Ishikawa (cell line): ENCODE results near the gene MUSTN1.

Source experiments
- CEBPB ChIP-seq: IDR thresholded peaks from 2 replicates; pipeline ENCODE4 v1.6.1; 2012
- CREB1 ChIP-seq: IDR thresholded peaks from 2 replicates; pipeline ENCODE4 v1.6.1; 2012; ENCODE audit warnings: low read depth
- EGR1 ChIP-seq: IDR thresholded peaks from 2 replicates; pipeline ENCODE4 v1.6.1; 2012
- EP300 ChIP-seq: IDR thresholded peaks from 2 replicates; pipeline ENCODE4 v1.6.1; 2012; ENCODE audit warnings: borderline replicate concordance
- FOXM1 ChIP-seq: IDR thresholded peaks from 2 replicates; pipeline ENCODE4 v1.6.1; 2012; ENCODE audit warnings: low read depth, borderline replicate concordance
- NFIC ChIP-seq: IDR thresholded peaks from 2 replicates; pipeline ENCODE4 v1.6.1; 2012
- RAD21 ChIP-seq: IDR thresholded peaks from 2 replicates; pipeline ENCODE4 v1.6.1; 2012; ENCODE audit warnings: low read depth
- TAF1 ChIP-seq: IDR thresholded peaks from 2 replicates; pipeline ENCODE4 v1.6.1; 2012; ENCODE audit warnings: low read depth, mild to moderate bottlenecking
- TCF12 ChIP-seq: IDR thresholded peaks from 2 replicates; pipeline ENCODE4 v1.6.1; 2012; ENCODE audit warnings: low read depth
- TEAD4 ChIP-seq: IDR thresholded peaks from 2 replicates; pipeline ENCODE4 v1.6.1; 2012
- YY1 ChIP-seq: IDR thresholded peaks from 2 replicates; pipeline ENCODE4 v1.6.1; 2012; ENCODE audit warnings: low read depth
- ZBTB7A ChIP-seq: IDR thresholded peaks from 2 replicates; pipeline ENCODE4 v1.6.1; 2012; ENCODE audit warnings: low read depth
- TF ChIP-seq, protein P1 (sequence below): IDR thresholded peaks from 2 replicates; pipeline ENCODE4 v1.6.1; 2012; ENCODE audit warnings: low read depth, mild to moderate bottlenecking
- TF ChIP-seq, protein P2 (sequence below): IDR thresholded peaks from 2 replicates; pipeline ENCODE4 v1.6.1; 2012
- TF ChIP-seq, protein P3 (sequence below): IDR thresholded peaks from 2 replicates; pipeline ENCODE4 v1.6.1; 2012

MUSTN1 gene

DNA sequence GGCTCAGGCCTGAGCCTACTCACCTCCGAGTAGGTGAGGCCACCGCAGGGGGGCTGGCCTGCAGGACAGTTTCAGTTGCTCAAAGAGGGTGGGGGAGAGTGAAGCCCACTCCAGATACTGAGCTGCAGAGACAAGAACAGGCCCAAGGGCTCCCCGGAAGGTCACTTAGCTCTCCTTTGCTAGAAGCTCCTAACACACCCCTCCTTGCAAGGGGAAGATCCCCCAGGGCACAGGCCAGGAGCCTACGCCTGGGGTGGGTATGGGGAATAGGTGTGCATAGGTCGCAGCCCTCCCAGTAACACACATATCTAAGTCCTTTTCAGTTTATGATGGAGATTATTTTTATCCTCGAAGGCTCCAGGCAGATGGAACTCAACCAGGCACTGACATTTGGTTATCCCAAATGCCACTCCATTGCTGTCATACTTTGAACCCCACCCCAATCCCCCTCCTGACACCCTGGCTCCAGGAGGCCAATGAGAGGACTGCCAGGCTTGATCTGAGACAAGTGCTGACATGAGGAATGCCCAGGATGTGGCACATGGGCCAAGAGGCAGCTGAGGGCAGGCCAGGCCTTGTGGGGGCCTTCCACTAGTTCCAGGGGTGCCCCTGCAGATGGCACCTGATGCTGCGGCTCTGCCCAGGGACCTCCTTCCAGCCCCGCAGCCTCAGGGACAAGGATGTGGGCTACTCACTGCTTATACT lies 1.1 kb upstream of the MUSTN1 start:
- TF ChIP-seq, protein P1, sequence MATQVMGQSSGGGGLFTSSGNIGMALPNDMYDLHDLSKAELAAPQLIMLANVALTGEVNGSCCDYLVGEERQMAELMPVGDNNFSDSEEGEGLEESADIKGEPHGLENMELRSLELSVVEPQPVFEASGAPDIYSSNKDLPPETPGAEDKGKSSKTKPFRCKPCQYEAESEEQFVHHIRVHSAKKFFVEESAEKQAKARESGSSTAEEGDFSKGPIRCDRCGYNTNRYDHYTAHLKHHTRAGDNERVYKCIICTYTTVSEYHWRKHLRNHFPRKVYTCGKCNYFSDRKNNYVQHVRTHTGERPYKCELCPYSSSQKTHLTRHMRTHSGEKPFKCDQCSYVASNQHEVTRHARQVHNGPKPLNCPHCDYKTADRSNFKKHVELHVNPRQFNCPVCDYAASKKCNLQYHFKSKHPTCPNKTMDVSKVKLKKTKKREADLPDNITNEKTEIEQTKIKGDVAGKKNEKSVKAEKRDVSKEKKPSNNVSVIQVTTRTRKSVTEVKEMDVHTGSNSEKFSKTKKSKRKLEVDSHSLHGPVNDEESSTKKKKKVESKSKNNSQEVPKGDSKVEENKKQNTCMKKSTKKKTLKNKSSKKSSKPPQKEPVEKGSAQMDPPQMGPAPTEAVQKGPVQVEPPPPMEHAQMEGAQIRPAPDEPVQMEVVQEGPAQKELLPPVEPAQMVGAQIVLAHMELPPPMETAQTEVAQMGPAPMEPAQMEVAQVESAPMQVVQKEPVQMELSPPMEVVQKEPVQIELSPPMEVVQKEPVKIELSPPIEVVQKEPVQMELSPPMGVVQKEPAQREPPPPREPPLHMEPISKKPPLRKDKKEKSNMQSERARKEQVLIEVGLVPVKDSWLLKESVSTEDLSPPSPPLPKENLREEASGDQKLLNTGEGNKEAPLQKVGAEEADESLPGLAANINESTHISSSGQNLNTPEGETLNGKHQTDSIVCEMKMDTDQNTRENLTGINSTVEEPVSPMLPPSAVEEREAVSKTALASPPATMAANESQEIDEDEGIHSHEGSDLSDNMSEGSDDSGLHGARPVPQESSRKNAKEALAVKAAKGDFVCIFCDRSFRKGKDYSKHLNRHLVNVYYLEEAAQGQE = no peak
- no peak for TF ChIP-seq FOXM1
- TF ChIP-seq TAF1 = no peak
- TF ChIP-seq, protein P2, sequence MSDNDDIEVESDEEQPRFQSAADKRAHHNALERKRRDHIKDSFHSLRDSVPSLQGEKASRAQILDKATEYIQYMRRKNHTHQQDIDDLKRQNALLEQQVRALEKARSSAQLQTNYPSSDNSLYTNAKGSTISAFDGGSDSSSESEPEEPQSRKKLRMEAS = no peak
- no peak for TF ChIP-seq CREB1
- TF ChIP-seq CEBPB = no peak

DNA sequence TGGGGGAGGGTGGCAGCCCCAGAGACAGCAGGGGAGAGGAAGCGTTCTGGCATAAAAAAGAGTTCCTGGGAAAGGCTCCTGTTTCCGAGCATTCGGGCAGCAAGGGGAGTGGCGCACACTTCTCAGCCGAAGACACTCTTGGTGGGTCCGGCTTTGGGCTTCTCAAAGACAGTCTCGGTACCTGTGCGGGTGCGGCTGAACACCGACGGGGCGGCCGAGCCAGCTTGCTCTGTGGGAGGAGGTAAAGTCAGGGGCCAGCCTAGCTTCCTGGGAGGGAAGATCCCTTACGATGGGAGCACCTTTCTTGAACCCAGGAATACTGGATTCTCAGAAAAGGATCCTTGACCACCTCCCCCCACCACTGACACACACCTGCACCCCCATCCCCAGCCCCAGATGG lies 1.6 kb downstream of the MUSTN1 start:
- TF ChIP-seq, protein P2 = no peak
- TF ChIP-seq RAD21 = no peak
- no peak for TF ChIP-seq TEAD4
- no peak for TF ChIP-seq CEBPB
- no peak for TF ChIP-seq NFIC
- no peak for TF ChIP-seq ZBTB7A
- TF ChIP-seq, protein P3, sequence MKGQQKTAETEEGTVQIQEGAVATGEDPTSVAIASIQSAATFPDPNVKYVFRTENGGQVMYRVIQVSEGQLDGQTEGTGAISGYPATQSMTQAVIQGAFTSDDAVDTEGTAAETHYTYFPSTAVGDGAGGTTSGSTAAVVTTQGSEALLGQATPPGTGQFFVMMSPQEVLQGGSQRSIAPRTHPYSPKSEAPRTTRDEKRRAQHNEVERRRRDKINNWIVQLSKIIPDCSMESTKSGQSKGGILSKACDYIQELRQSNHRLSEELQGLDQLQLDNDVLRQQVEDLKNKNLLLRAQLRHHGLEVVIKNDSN = no peak
- TF ChIP-seq TAF1 = no peak
- TF ChIP-seq FOXM1 = no peak
- TF ChIP-seq EP300 = no peak
- TF ChIP-seq YY1 = no peak
- TF ChIP-seq EGR1 = no peak
- TF ChIP-seq, protein P1 = no peak
- TF ChIP-seq TCF12 = no peak
- no peak for TF ChIP-seq CREB1

DNA sequence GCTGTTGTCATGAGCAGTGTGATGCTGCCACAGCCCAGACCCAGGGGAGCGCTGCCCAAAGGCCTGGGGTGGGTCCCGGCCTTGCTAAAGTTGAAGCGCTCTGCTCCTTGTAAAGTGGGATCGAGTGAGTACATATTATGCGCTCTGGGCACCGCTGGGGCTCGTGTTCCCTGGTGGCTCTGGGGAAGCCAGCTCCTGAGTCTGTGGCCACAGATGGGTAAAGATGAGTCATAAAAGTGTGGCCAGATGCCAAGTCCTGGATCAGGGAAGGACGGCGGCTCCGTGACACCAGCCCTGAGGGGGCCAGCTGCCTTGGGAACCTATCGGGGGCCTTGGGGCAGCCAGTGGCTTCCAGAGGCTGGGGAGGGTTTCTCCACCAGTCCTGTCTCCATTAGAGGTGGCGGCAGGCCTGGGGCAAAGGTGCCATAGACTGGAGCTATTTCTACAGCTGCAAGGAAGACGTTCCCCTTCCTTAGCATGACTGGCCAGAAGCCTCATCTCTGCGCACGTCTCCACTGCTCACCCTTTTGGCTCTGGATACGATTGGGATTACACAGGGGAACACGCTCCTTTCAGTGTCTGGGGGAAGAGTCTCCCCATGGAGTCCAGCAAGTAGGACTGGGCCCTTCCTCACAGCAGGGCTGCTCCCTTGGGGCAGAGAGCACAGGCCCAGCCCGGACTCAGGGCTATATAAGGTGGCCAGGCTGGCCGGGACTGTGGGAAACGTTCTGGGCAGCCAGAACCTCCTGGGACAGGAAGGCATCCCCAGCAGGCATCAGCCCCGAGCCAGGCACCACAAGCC lies 3.1 kb downstream of the MUSTN1 start:
- TF ChIP-seq TAF1 (no peak), EGR1 (no peak), NFIC (peak; percentile 59)
- TF ChIP-seq, protein P3 = no peak

DNA sequence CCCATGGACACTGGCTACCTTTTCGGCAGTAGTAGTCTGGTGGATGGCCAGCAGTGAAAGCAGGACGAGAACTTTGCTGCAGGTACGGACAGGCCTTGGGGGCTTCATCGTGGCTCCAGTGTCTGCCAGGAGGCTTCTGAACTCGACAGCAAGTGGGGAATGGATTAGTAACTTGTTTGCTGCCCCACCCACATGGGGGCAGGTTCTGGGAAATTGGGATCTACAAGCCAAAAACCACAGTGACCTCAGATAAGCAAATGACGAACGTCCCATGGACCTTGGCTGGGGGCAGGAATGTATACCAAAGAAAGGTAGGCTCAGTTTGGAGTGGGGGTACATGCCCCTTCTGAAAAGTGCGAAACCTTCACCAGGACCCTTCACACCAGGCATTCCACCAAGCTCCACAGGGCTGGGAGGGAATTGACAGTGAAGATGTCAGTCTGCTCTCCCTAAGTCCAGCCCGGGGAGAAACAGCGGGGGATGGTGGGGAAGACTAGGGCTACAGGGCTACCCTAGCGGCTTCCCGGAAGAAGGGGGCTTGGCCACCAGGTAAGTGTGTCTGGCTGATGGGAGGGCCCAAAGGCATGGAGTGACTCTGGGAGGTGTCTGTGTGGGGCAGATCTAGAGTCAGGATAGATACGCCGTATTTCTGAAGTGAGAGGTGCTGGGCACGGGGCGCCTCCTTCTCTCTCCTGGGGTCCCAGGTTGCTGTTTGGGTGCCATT lies 4.1 kb downstream of the MUSTN1 start, which contains the start of gene ITIH4:
Gene ITIH4 (minus strand): TSS at position 138 of the 724 bp plus-strand sequence. CDS start 30 bp downstream, at position 108.
- TF ChIP-seq FOXM1 = no peak
- TF ChIP-seq, protein P1 = no peak
- TF ChIP-seq CREB1 = no peak
- no peak for TF ChIP-seq TAF1
- TF ChIP-seq TEAD4 = no peak
